GM12865 (cell line): Measurements from ENCODE around the gene OR13D1.

Experiments used
- DNase-seq: peaks from one replicate; pipeline ENCODE4 v3.0.0; 2010; ENCODE audit warnings: low read depth
- H3K4me3 ChIP-seq: 2 replicates; pipeline ENCODE4 v1.5.1; 2011; ENCODE audit warnings: mild to moderate bottlenecking, low read depth, low read length, control low read depth
- TF ChIP-seq, protein P1 (sequence below): IDR thresholded peaks from 2 replicates; pipeline ENCODE4 v1.5.1; 2011; ENCODE audit warnings: low read length, control low read depth, low read depth, inconsistent platforms; ENCODE audit not compliant: insufficient read depth; ENCODE audit errors: missing control alignments

OR13D1 gene

DNA sequence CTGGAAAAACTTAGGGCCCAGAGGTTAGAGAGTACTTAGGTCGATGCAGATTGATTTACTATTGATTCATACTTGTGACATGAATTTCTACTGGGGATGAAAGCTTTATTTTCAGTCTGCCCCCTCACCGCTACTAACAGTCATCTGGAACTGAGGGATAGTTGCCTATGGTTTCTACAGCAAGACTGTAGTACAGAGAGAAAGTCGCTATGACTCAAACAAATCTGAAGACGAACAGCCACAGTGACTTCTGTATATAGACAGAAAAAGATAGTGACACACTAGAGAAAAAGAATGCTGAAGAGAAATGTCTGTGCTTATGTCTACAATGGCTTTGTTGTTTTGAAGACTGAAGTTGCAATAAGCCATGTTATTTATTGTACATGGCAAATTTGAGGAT, 17.3 kb downstream of the OR13D1 start:
- no peak for DNase-seq
- H3K4me3 ChIP-seq = no peak overlapping the region
- TF ChIP-seq, protein P1, sequence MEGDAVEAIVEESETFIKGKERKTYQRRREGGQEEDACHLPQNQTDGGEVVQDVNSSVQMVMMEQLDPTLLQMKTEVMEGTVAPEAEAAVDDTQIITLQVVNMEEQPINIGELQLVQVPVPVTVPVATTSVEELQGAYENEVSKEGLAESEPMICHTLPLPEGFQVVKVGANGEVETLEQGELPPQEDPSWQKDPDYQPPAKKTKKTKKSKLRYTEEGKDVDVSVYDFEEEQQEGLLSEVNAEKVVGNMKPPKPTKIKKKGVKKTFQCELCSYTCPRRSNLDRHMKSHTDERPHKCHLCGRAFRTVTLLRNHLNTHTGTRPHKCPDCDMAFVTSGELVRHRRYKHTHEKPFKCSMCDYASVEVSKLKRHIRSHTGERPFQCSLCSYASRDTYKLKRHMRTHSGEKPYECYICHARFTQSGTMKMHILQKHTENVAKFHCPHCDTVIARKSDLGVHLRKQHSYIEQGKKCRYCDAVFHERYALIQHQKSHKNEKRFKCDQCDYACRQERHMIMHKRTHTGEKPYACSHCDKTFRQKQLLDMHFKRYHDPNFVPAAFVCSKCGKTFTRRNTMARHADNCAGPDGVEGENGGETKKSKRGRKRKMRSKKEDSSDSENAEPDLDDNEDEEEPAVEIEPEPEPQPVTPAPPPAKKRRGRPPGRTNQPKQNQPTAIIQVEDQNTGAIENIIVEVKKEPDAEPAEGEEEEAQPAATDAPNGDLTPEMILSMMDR = no peak

DNA sequence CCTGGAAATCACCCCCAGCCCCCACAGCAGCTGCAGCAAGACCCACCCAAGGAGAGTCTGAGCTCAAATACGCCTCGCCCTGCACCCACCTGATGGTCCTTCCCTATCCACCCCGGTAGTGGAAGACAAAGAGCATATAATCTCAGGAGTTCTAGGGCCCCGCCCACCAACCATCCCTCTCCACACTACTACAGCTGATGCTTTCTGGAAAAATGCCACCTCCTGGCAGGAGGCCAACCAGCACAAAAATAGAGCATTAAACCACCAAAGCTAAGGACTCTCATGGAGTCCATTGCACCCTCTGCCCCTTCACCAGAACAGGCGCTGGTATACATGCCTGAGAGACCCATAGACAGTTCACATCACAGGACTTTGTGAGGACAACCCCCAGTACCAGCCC, 30.7 kb downstream of the OR13D1 start:
- no peak overlapping the region for H3K4me3 ChIP-seq
- DNase-seq = no peak
- TF ChIP-seq, protein P1 = no peak

DNA sequence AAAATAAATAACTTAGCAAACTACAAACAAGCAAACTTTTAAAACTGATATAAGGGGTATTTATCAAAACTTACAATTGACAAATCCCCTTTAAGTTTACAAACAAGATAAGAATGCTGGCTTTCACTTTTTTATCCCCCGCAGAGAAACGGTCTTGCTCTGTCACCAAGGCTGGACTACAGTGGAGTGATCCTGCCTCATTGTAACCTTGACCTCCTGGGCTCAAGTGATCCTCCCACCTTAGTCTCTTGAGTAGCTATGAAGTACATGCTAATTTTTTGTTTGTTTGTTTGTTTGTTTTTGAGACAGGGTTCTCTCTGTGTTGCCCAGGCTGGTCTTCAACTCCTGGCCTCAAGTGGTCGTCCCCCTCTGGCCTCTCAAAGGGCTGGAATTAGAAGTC, 44.1 kb downstream of the OR13D1 start:
- TF ChIP-seq, protein P1 = no peak
- H3K4me3 ChIP-seq = no peak overlapping the region
- no peak for DNase-seq

DNA sequence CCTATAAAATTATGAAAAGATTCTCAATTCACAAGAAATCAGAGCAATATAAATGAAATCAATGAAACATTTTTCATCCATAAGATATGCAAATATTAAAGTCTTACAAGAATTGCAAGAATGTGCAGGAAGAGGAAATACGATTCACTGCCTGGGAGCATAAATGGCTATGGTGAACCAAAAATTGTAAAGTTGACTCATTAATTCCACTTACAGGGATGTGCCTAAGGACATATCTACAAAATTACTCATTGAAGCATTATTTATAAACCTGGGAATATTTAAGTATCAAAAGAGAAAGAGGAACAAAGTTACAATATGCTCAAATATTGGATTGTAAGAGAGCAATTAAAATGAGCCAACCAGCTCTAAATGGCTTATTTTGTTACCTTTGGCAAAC, 46.3 kb downstream of the OR13D1 start:
- no peak overlapping the region for H3K4me3 ChIP-seq
- no peak for DNase-seq
- TF ChIP-seq, protein P1 = no peak

DNA sequence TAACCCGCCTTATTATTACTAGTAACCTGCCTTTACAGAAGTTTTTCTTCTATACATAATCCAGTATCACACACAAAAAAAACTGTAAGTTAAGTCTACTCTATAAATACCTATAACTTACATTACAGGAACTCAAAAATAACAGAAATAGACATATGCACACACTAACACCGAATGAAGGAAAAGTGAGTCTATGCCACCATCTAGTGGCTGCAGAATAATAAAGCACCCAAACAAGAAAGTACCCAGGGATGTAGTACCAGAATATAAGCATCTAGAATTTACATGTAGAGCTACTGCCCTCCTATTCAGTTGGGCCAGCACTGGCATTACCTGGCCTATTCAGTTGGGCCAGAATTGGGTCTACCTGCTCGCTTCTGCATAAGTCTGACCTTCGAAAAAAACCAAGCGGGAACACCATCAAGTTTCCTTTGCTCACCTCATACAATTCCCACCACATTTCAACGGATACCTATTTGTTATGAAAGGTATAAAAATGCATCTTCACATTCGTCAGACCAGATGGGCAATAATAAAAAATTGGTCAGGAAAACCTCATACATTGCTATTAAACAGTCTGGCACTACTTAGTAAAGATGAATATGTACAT, 49.2 kb downstream of the OR13D1 start:
- TF ChIP-seq, protein P1 = peak; percentile 57
- DNase-seq = peak; percentile 77
- no peak overlapping the region for H3K4me3 ChIP-seq
